AG04449 (cell line): ENCODE results near the gene PCBP3.

Experiments used
- CTCF ChIA-PET: fragments of 350-600 bp; formaldehyde crosslinking; extraction: SDS; loops from one replicate; lab custom pipeline; 2021; ENCODE audit warnings: antibody characterized with exemption; lab: Yijun Ruan, JAX
- POLR2A ChIA-PET: fragments of 400-600, 350-600 bp; formaldehyde crosslinking; extraction: SDS; loops from one replicate; lab custom pipeline; 2020; ENCODE audit warnings: antibody characterized with exemption, inconsistent platforms; lab: Yijun Ruan, JAX
- DNase-seq: peaks from one replicate; pipeline ENCODE4 v3.0.0-alpha.2; 2010; ENCODE audit warnings: low read depth, low spot score
- H3K4me3 ChIP-seq: 2 replicates; pipeline ENCODE4 v1.5.1; 2011; ENCODE audit warnings: low read depth, mild to moderate bottlenecking, control low read depth, low read length
- TF ChIP-seq, protein P1 (sequence below): IDR thresholded peaks from one replicate; pipeline ENCODE4 v1.5.1; 2011; ENCODE audit warnings: mild to moderate bottlenecking, moderate library complexity, low read length, control low read depth, inconsistent platforms; ENCODE audit not compliant: insufficient read depth; ENCODE audit errors: missing control alignments

The PCBP3 gene

GRCh38 chr21:45989355-45990048 lies 346.0 kb downstream of the PCBP3 start:
- ChIA-PET POLR2A (interaction anchor here (0.9 to 1.2 kb wide), 2 partner anchors 60 to 128 kb away, joined by 3 read pairs; no protein-coding TSS in a partner anchor), CTCF (interaction anchor here (1.0 kb wide), 1 partner anchor 22 kb away, joined by 3 read pairs; no protein-coding TSS in a partner anchor)
- no peak for DNase-seq
- TF ChIP-seq, protein P1, sequence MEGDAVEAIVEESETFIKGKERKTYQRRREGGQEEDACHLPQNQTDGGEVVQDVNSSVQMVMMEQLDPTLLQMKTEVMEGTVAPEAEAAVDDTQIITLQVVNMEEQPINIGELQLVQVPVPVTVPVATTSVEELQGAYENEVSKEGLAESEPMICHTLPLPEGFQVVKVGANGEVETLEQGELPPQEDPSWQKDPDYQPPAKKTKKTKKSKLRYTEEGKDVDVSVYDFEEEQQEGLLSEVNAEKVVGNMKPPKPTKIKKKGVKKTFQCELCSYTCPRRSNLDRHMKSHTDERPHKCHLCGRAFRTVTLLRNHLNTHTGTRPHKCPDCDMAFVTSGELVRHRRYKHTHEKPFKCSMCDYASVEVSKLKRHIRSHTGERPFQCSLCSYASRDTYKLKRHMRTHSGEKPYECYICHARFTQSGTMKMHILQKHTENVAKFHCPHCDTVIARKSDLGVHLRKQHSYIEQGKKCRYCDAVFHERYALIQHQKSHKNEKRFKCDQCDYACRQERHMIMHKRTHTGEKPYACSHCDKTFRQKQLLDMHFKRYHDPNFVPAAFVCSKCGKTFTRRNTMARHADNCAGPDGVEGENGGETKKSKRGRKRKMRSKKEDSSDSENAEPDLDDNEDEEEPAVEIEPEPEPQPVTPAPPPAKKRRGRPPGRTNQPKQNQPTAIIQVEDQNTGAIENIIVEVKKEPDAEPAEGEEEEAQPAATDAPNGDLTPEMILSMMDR = no peak
- no peak overlapping the region for H3K4me3 ChIP-seq

GRCh38 chr21:45990049-45990711 lies 346.7 kb downstream of the PCBP3 start:
- no peak for DNase-seq
- POLR2A ChIA-PET = interaction anchor here (0.9 kb wide), 1 partner anchor 128 kb away, joined by 3 read pairs; no protein-coding TSS in a partner anchor
- no peak overlapping the region for H3K4me3 ChIP-seq
- CTCF ChIA-PET = no interaction called here
- TF ChIP-seq, protein P1 = no peak

- ChIA-PET POLR2A (interaction anchor here (0.8 to 1.1 kb wide), 4 partner anchors 29 to 82 kb away, joined by 3 to 4 read pairs (median 3); no protein-coding TSS in a partner anchor), CTCF (no interaction called here)
- no peak for DNase-seq
- TF ChIP-seq, protein P1 = no peak
- H3K4me3 ChIP-seq = no peak overlapping the region
Measured at GRCh38 chr21:45990741-45991605, 347.4 kb downstream of the PCBP3 start.

- DNase-seq = no peak
- CTCF ChIA-PET = no interaction called here
- no peak overlapping the region for H3K4me3 ChIP-seq
- POLR2A ChIA-PET = interaction anchor here (0.8 to 1.4 kb wide), 5 partner anchors 9 to 81 kb away, joined by 3 to 4 read pairs (median 3); no protein-coding TSS in a partner anchor
- TF ChIP-seq, protein P1 = no peak
Measured at GRCh38 chr21:45991606-45992300, 348.2 kb downstream of the PCBP3 start.
